HFF-Myc (cell line): ENCODE data around the gene HDAC1.
A peak's percentile ranks its signal among the peaks of the same experiment; 100 is the strongest.

Experiments used
- DNase-seq: peaks from one replicate; pipeline ENCODE4 v3.0.0-alpha.2; 2011; ENCODE audit warnings: low read depth; ENCODE audit errors: extremely low read depth
- H3K4me3 ChIP-seq: replicated peaks from 2 replicates; pipeline ENCODE4 v1.5.1; 2011; ENCODE audit warnings: low read depth, mild to moderate bottlenecking, control low read depth, low read length
- TF ChIP-seq, protein P1 (sequence below): IDR thresholded peaks from 2 replicates; pipeline ENCODE4 v1.5.1; 2012; ENCODE audit warnings: mild to moderate bottlenecking, low read depth, low read length, control low read depth; ENCODE audit errors: missing control alignments

The HDAC1 gene

DNA sequence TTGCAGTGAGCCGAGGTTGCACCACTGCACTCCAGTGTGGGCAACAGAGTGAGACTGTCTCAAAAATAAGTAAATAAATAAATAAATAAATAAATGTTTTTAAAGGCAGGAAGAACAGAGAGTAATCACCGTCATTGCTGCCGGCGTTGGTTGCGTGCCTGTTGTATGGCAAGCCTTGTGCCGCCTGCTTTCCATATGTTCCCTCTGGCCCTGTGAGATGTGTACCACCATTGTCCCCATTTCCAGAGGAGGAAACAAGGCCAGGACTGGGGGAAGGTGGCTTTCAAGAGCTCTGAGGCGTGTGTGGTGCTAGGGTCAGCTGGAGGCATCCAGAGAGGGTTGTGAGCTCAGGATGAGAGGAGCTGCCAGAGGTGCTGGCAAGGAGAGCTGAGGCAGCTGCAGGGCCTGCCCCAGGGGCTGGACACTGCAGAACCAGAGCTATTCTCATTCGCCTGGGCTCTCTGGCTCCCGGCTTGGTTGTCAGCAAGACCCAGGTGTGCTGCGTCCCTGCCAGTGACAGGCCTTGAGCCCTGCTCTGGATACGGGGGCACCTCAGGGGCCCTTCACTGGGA, 49.4 kb downstream of the HDAC1 start:
- H3K4me3 ChIP-seq, result no peak overlapping the region
- no peak for DNase-seq
- TF ChIP-seq, protein P1, sequence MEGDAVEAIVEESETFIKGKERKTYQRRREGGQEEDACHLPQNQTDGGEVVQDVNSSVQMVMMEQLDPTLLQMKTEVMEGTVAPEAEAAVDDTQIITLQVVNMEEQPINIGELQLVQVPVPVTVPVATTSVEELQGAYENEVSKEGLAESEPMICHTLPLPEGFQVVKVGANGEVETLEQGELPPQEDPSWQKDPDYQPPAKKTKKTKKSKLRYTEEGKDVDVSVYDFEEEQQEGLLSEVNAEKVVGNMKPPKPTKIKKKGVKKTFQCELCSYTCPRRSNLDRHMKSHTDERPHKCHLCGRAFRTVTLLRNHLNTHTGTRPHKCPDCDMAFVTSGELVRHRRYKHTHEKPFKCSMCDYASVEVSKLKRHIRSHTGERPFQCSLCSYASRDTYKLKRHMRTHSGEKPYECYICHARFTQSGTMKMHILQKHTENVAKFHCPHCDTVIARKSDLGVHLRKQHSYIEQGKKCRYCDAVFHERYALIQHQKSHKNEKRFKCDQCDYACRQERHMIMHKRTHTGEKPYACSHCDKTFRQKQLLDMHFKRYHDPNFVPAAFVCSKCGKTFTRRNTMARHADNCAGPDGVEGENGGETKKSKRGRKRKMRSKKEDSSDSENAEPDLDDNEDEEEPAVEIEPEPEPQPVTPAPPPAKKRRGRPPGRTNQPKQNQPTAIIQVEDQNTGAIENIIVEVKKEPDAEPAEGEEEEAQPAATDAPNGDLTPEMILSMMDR, result no peak

DNA sequence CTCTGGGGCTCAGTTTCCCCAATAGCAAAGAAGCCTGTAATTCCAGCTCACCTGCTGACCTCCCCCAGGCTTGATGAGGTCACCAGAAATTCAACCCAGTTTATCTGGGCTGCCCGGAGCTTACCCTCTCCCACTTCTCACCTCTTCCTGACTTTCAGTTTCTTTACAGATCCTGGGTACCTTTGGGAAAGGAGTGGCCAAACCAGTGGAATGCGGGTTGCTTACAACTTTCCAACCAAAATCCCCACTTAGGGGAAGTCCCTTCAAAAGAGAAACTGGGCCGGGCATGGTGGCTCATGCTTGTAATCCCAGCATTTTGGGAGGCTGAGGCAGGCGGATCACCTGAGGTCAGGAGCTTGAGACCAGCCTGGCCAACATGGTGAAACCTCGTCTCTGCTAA, 50.1 kb downstream of the HDAC1 start:
- no peak for DNase-seq
- TF ChIP-seq, protein P1, result no peak
- H3K4me3 ChIP-seq, result no peak overlapping the region

DNA sequence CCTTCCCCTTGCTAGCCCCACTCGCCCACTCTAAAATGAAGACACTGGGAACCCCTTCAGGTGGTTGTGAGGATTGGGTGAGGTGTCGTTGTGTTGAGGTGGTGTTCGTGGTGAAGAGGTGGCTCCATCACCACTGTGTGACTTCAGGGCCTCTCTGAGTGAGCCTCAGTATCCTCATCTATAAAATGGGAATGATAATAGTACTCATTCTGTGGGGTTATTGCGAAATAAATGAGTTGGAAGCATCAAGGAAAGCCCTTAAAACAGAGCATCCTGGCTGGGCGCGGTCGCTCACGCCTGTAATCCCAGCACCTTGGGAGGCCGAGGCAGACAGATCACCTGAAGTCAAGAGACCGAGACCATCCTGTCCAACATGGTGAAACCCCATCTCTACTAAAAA, 50.8 kb downstream of the HDAC1 start:
- H3K4me3 ChIP-seq, result no peak overlapping the region
- TF ChIP-seq, protein P1, result no peak
- DNase-seq, result no peak

DNA sequence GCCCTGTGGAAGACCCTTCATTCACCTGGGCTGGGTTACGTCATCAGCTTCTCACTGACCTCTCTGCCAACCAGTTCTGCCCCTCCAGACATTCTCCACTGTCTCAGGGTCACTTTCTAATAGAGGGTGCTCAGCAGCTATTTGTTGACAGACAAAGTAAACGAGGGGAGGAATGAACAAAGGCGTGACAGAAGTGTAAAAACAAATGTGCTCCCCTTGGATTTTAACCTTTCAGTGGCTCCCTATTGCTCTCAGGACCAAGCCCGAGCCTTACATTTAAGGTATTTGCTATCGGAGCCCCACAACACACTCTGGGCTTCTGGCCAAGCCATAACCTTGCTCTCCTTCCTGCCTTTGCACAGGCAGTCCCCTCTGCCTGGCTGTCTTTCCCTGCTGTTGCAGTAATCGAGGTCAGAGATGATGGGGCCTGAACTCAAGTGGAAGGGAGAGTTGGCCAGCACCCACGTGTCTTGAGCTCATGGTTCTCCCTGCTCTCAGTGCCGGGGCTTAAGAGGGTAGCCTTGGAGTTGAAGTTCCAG, 53.5 kb downstream of the HDAC1 start:
- TF ChIP-seq, protein P1, result no peak
- no peak overlapping the region for H3K4me3 ChIP-seq
- DNase-seq, result no peak

DNA sequence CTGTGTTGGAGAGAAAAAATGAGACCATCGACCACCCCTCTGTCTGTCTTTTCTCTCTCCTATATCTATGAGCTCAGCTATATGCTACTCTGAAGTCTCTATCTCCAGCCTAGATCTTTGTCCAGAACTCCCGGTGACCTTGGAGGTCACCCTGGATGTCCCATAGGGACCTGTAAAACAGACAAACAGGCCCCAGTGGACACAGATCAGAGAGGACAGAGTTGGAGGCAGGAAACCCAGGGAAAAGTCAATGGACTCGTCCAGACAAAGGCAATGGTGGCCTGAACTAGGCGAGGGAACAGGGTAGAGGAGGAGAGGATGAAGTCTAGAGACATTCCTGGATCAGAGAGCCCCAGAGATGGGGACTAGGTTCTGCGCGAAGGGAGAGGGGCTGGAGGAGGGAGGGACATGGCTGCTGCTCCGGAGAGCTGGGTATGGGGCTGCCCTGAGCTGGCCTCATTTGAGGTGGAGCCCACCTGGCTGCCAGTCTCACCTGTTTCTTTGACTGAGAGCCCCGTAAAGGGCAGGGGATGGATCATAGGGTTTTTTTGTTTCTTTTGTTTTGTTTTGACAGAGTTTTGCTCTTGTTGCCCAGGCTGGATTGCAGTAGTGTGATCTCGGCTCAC, 54.8 kb downstream of the HDAC1 start:
- no peak for DNase-seq
- H3K4me3 ChIP-seq, result no peak overlapping the region
- TF ChIP-seq, protein P1, result no peak

DNA sequence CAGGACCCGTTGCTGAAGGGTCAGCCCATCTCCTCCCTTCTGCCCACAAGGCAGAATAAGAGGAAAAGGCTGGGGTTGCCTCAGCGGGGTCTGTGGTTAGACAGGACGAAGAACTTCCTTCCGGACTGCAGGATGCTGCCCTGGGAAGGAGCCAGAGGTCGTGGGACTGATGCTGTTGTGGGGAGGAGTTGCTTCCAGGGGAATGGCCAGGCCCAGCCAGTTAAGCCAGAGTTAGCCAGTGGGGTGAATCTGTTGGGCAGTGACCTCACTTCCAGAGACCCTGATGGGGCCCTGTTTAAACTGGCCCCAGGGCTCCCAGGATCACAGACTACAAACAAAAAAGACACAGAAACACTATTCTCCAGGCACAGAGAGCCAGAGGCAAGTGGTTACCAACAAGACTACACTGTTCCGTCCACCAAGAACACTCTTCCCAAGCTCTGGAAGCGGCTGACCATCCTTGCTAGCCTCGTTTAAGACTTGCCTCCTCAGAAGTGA, 57.4 kb downstream of the HDAC1 start:
- no peak overlapping the region for H3K4me3 ChIP-seq
- DNase-seq, result peak; percentile 52
- TF ChIP-seq, protein P1, result no peak
